GM18858 (cell line): ENCODE results near the gene PCDH15.

Source experiments
- ATAC-seq: cut with Tn5 transposase; IDR thresholded peaks from one replicate; pipeline ENCODE4 v1.9.1; 2021; ENCODE audit not compliant: unreplicated experiment

The PCDH15 gene

GRCh38 chr10:54708591-54708990, 92.4 kb downstream of the PCDH15 start:
- no peak for ATAC-seq

GRCh38 chr10:54708021-54708420, 93.0 kb downstream of the PCDH15 start:
- no peak for ATAC-seq

DNA sequence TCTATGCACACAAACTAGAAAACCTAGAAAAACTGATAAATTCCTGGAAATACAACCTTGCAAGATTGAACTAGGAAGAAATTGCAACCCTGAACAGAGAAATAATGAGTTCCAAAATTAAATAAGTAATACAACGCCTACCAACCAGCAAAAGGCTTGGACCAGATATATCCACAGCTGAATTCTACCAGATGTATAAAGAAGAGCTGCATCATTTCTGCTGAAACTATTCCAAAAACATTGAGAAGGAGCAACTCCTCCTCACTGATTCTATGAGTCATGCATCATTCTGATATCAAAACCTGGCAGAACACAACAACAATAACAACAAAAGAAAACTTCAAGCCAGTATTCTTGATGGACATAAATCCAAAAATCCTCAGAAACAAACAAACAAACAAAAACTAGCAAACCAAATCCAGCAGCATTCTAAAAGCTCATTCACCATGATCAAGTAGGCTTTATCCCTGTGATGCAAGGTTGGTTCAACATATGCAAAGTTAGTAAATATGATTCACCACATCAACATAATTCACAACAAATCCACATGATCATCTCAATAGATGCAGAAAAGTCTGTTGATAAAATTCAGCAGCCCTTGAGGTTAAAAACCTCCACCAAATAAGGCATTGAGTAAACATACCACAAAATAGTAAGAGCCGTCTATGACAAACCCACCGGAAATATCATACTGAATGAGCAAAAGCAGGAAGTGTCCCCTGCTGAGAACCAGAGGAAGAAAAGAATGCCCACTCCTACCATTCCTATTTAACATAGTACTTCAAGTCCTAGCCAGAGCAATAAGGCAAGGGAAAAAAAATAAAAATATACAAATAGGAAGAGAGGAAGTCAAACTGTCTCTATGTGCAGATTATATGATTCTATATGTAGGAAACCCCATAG, 98.2 kb downstream of the PCDH15 start:
- ATAC-seq = no peak

DNA sequence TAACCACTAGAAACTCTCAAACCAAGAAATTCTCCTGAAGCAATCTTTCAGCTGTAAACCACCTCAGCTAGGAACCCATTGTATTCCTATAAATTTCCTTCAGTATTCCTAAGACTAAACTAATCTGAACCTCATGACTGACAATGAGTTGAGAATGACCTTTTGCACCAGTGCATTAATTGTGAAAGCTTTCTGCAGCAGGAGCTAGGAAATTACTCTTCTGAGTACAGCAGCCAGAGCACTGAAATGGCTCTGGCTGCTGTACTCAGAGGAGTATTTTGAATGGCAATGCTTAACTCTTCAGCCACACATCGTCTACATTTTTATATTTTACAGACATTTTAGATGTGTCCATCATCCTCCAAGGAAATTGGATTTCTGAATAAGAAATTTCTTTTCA, 109.7 kb downstream of the PCDH15 start:
- ATAC-seq = no peak

DNA sequence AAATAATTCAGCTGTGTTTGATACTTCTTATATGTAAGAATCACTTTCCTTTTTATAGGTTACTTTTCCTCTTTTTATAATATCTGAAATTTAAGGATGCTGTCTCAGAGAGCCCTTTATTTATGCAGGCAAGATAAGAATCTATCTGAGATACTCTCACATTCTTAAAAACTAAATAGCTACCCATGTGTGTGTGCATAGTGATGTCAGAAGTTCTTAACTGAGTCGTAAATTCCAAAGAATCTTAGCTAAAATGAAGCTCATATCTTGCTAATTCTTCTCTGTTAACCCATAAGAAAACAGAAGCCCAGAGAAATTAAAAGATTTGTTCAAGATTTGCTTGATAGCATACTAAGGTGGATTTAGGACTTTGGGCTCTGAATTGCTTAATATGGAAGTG, 118.5 kb downstream of the PCDH15 start:
- no peak for ATAC-seq

DNA sequence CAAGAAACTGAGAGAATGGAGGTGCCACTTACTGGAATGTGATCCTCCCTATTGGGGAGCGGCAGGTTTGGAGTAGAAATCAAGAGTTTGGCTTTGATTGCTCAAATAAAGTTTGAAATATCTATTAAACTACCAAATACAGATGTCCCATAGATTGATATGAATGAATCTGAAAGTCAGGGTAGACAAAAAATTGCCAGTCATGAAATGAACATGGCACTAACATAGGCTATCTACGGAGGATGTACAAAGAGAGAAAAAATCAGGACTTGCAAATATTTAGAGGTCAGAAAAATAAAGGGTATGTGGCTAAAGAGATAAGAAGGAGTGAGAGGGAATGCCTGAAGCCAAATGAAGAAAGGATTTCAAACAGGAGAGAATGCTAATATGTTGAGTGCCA, 119.9 kb downstream of the PCDH15 start:
- ATAC-seq = no peak

- ATAC-seq = no peak
Measured at GRCh38 chr10:54667136-54667535, 133.9 kb downstream of the PCDH15 start.

DNA sequence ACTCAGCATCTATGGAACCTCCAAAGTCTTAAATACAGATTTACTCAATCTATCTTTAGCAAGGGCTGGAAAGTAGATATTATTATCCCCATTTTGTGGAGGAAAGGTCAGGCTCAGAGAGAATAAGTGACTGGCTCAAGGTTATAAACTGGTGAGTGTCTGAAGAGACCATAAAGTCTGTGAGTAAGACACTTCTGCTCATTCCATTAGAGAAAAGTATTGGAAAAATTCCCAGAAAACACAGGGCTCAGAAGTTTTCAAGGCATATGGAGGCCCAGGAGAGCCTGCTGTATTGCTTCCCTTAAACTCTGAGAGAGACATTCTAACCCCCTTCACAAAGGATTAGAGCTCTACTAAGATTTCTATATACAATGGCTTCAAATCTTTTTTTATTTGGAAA, 134.8 kb downstream of the PCDH15 start:
- ATAC-seq = no peak

DNA sequence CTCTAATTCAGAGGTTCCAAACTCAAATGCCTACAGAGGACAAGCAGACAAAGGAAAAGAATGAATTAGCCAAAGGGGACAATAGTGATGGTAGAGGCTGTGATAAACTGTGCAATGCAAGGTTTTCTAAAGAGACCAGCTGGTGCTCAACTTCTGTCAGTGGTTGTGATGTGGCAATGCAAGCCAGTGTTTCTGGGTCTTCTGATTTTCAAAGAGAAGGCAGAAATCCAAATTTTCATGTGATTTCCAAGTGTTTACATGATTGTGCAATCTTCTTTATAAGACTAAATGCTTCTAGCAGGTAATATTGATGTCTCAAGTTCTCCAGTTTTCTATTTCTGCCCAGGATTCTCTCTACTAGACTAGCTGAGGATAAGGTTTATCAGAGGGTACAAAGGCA, 135.9 kb downstream of the PCDH15 start:
- ATAC-seq = no peak

GRCh38 chr10:54660397-54660796, 140.6 kb downstream of the PCDH15 start:
- no peak for ATAC-seq

DNA sequence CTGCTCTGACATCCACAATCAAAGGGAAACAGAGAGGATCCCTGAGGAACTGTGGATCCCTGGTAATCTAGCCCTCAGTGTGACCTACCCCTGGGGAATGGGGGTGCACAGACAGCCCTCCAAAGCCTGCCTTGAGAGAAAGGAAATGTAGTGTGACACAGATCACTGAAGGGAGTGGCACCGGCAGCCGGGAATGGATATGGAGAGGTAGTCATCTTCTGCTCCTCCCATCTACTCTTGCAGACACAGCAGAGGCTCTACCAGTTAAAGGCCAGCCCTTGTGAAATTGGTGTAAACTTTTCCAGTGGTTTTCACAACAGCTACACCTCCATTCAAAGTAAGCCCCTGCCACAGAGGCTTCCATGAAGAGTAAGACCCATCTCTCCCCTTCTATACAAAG, 144.4 kb downstream of the PCDH15 start:
- no peak for ATAC-seq

GRCh38 chr10:54653518-54653917, 147.5 kb downstream of the PCDH15 start:
- ATAC-seq = no peak

- ATAC-seq = no peak
Measured at GRCh38 chr10:54650547-54650946, 150.5 kb downstream of the PCDH15 start.

DNA sequence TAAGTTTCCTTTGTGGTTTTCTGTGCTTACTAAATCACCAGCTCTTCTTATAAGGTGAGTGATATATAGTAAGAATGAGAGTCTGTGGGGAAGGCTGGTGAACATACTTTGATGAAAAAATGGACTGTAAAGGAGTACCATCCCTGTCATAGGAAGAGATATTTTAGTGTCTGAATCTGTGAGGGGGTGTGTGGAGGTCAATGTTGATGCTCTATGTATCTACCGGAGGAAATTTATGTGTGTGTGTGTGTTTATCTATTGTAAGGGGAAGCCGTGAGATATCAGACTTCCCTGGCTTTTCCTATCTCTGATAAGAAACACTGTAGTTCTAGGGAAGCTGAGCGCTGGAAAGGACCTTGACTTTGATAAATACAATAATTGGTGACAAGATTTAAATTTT, 179.0 kb downstream of the PCDH15 start:
- ATAC-seq = no peak

DNA sequence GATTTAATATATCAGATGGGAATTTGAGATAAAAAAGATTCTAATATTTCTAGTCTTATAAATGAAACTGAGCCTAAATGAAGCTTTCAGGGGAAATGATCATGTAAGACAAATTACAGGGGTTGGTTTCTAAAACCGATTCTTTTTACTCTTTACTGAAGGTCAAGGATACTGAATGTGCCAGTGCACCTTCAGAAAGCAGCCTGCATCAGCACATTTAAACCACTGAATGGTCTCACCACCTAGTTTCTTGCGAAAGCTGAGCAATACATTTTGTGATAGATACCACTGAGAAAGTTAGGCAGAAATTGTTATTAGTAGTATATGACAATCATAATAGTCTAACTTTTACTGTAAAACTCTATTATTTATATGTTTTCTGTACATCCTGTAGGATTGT, 180.7 kb downstream of the PCDH15 start:
- ATAC-seq = no peak

DNA sequence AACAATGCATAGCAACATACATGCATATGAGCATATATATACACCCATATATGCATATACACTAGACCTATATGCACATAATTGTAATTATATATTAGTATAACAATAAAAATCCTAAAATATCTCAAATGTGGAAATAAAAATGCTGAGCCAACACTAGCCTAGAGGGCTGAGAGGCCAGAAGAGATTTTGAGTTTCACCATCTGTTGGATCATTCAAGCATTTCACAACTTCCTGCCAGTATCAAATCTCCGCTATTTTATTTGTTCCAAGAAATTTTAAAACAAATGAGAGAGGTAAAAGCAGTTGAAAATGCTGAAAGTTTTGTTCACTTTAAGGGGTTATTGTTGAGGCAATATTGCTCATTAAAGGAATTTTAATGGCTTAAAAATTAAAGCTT, 187.0 kb downstream of the PCDH15 start:
- ATAC-seq = no peak

DNA sequence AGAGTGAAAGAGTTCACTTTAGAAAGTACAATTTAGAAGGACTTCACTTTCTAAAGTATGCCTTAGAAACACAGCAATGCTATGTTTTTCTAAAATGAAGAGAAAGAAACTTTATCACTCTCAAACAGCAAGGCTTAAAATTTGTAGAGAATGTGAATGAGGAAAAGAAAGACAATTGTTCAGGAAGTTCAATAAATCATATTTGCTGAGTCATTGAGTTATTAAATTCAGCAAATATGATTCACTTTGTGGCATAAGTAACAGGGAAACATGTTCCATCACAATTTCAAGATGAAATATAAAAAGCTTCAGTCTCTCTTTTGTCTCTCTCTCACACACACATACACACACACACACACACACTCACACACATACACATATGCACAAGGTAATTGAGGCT, 187.9 kb downstream of the PCDH15 start:
- no peak for ATAC-seq

GRCh38 chr10:54609423-54609822, 191.6 kb downstream of the PCDH15 start:
- ATAC-seq = no peak

DNA sequence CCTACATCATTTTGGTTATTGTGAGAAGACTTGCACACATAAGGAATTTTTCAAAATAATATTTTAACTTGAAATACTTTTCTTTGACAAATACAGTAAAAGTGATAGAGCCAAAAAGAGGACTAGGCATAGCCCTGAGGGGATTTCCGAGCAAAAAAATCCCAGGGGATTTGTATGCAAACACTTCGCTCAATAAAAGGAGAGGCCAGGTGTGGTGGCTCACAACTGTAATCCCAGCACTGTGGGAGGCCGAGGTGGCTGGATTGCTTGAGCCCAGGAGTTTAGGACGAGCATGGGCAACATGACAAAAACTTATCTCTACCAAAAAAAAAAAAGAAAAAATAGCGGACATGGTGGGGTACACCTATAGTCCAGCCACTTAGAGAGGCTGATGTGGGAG, 193.0 kb downstream of the PCDH15 start:
- ATAC-seq = no peak

DNA sequence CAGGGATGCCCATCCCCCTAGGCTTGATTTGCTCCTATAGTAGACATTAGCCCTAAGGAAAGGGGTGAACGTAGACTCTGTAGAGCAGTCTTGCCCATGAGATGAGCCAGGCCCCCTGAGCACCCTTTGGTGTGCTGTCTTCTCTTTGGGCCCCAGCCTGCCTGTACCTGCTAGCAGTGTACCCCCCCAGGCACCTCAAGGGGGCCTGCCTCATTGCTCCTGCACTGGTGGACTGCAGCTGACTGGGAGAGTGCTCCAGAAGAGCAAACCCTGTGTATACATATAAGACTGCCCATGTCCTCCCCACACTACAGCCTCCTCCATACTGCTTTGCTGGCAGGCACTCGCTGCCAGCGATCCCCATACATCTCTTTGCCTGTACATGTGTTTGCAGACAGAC, 206.7 kb downstream of the PCDH15 start:
- ATAC-seq = no peak

- no peak for ATAC-seq
Measured at GRCh38 chr10:54587971-54588370, 213.1 kb downstream of the PCDH15 start.

DNA sequence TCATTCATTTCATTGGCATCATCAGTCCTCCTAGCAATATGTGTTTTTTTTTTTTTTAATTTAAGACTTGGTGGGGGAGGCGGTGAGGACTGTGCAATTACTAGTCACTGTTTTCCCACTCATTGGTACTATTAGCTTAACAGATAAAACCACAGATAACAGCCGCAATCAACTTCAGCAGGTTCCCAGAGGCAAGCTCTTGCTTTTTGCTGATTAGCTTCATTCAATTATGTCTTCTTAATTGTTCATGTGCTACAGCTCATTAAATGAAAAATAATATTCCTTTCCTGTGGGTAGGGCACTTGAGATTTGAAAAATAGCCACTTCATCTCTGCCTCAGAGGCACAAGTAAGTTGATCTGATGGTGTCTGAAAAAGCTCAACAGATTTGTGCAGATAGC, 215.5 kb downstream of the PCDH15 start:
- no peak for ATAC-seq

DNA sequence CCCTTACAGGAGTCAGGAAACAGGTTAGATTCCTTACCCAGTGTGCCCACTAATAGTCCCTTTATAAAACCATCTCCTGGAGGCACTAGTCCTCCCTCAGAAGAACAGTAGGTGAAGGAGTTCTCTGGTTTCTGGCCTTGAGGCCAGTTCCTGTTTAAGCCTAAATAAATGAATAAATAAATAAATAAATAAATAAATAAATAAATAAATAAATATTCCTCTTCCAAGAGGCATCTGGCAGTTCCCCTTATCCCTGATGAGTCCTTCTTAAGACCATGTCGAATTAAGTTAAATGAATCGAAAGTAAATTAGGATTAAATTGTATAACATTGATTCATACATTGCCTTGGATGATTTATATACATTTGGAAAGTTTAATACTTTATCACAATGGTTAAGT, 223.3 kb downstream of the PCDH15 start:
- ATAC-seq = no peak
